Ammon's horn (tissue), 1 donor: Measurements from ENCODE around the gene MAP3K2.

Experiments
- DNase-seq: peaks from one replicate; pipeline ENCODE4 v3.0.0-alpha.2; 2016; ENCODE audit warnings: low spot score

MAP3K2 gene

GRCh38 chr2:127387655-127388422 is at the start of gene MAP3K2:
Gene MAP3K2 (minus strand): TSS chr2:127387975. CDS start chr2:127343129, 44,846 bp downstream.
- peak; percentile 90 for DNase-seq

- DNase-seq, result no peak
Measured at GRCh38 chr2:127437056-127437455, 49.3 kb upstream of the MAP3K2 start.

GRCh38 chr2:127434515-127434914 is 46.7 kb upstream of the MAP3K2 start:
- DNase-seq, result no peak

- no peak for DNase-seq
Measured at GRCh38 chr2:127431408-127432023, 43.7 kb upstream of the MAP3K2 start.

GRCh38 chr2:127429844-127430425 is 42.2 kb upstream of the MAP3K2 start:
- DNase-seq, result no peak

GRCh38 chr2:127429291-127429690 is 41.5 kb upstream of the MAP3K2 start:
- no peak for DNase-seq

- no peak for DNase-seq
Measured at GRCh38 chr2:127428815-127429109, 41.0 kb upstream of the MAP3K2 start.

- DNase-seq, result no peak
Measured at GRCh38 chr2:127428057-127428814, 40.5 kb upstream of the MAP3K2 start.

- DNase-seq, result no peak
Measured at GRCh38 chr2:127427376-127428056, 39.7 kb upstream of the MAP3K2 start.

- no peak for DNase-seq
Measured at GRCh38 chr2:127426501-127427354, 39.0 kb upstream of the MAP3K2 start.

- DNase-seq, result no peak
Measured at GRCh38 chr2:127425540-127426490, 38.0 kb upstream of the MAP3K2 start.

GRCh38 chr2:127424598-127425520 is 37.1 kb upstream of the MAP3K2 start:
- DNase-seq, result no peak

GRCh38 chr2:127423880-127424279 is 36.1 kb upstream of the MAP3K2 start:
- no peak for DNase-seq

GRCh38 chr2:127423478-127423843 is 35.7 kb upstream of the MAP3K2 start:
- DNase-seq, result no peak

GRCh38 chr2:127422559-127423477 is 35.0 kb upstream of the MAP3K2 start:
- no peak for DNase-seq

- DNase-seq, result no peak
Measured at GRCh38 chr2:127421871-127422558, 34.2 kb upstream of the MAP3K2 start.

GRCh38 chr2:127421116-127421800 is 33.5 kb upstream of the MAP3K2 start:
- DNase-seq, result no peak
